Measurements from ENCODE around the gene GBX2. TPM values are rescaled to one million over a fixed set of nuclear protein-coding genes. Genes with fewer than 3 reads are reported as not detected.

The GBX2 gene
- total RNA-seq, 2 donors from 2014 or later = not detected

- TF ChIP-seq CTCF (IDR thresholded peaks at IDR 0.05) (no peak), POLR2A (IDR thresholded peaks at IDR 0.05) (no peak)
- no peak overlapping the region for H3K27ac ChIP-seq
- DNase-seq (peak in 1 of 4 donors; percentile 23), ATAC-seq (peak; percentile 33)
- no peak overlapping the region for H3K4me3 ChIP-seq
- H3K36me3 ChIP-seq (replicated peaks in 1 of 2; ENCODE audit: insufficient read depth in 1 of 2, low read depth in 2 of 2) = no peaks in the 10 kb centered on the region
- peaks cover 12 to 92% of the 10 kb centered on the region in 2 donors for H3K27me3 ChIP-seq
- intact Hi-C loops (cut with DNase I) = no loop called here
- 2 to 7% methylated on average over 3 to 102 of the region's 112 CpGs for WGBS, 2 donors
- H3K4me1 ChIP-seq = peaks cover 71% of the 10 kb centered on the region
- no peaks in the 10 kb centered on the region for H3K9me3 ChIP-seq
These were observed 683 bp downstream of the GBX2 start for GRCh38 chr2:236167297-236168109.

- Histone ChIP-seq H3K27me3 (peaks cover 12 to 86% of the 10 kb centered on the region in 2 donors), H3K4me3 (no peak overlapping the region), H3K36me3 (replicated peaks in 1 of 2; ENCODE audit: insufficient read depth in 1 of 2, low read depth in 2 of 2) (no peaks in the 10 kb centered on the region), H3K4me1 (peaks cover 68% of the 10 kb centered on the region), H3K9me3 (no peaks in the 10 kb centered on the region), H3K27ac (no peak overlapping the region)
- intact Hi-C loops (cut with DNase I) = no loop called here
- no peak for DNase-seq
- TF ChIP-seq CTCF (IDR thresholded peaks at IDR 0.05) (no peak), POLR2A (IDR thresholded peaks at IDR 0.05) (no peak)
- no peak for ATAC-seq
- 0 to 4% methylated on average over 2 to 28 of the region's 29 CpGs for WGBS, 2 donors
These were observed 1.3 kb downstream of the GBX2 start for GRCh38 chr2:236166796-236167296.

GRCh38 chr2:236165842-236166795, 2.1 kb downstream of the GBX2 start:
- no peak for DNase-seq
- H3K36me3 ChIP-seq (replicated peaks in 1 of 2; ENCODE audit: insufficient read depth in 1 of 2, low read depth in 2 of 2) = no peaks in the 10 kb centered on the region
- no peak for ATAC-seq
- peaks cover 12 to 79% of the 10 kb centered on the region in 2 donors for H3K27me3 ChIP-seq
- H3K27ac ChIP-seq = no peak overlapping the region
- H3K9me3 ChIP-seq = no peaks in the 10 kb centered on the region
- no peak for TF ChIP-seq POLR2A (IDR thresholded peaks at IDR 0.05)
- no peak for TF ChIP-seq CTCF (IDR thresholded peaks at IDR 0.05)
- peaks cover 63% of the 10 kb centered on the region for H3K4me1 ChIP-seq
- 5 to 9% methylated on average over 29 to 58 of the region's 58 CpGs for WGBS, 2 donors
- peak overlapping the region in 1 of 2 donors; percentile 5 for H3K4me3 ChIP-seq
- intact Hi-C loops (cut with DNase I) = no loop called here

GRCh38 chr2:236164925-236165841, 3.0 kb downstream of the GBX2 start:
- TF ChIP-seq POLR2A (IDR thresholded peaks at IDR 0.05) = no peak
- no peak for TF ChIP-seq CTCF (IDR thresholded peaks at IDR 0.05)
- Histone ChIP-seq H3K36me3 (replicated peaks in 1 of 2; ENCODE audit: insufficient read depth in 1 of 2, low read depth in 2 of 2) (no peaks in the 10 kb centered on the region), H3K27me3 (peaks cover 12 to 76% of the 10 kb centered on the region in 2 donors), H3K27ac (no peak overlapping the region), H3K4me1 (peaks cover 63% of the 10 kb centered on the region), H3K9me3 (no peaks in the 10 kb centered on the region), H3K4me3 (no peak overlapping the region)
- intact Hi-C loops (cut with DNase I) = no loop called here
- no peak for ATAC-seq
- no peak for DNase-seq
- 16 to 22% methylated on average over 18 of the region's 18 CpGs for WGBS, 2 donors
